K562 (cell line): Measurements from ENCODE around the gene GMEB1. TPM values are rescaled to one million over a fixed set of nuclear protein-coding genes. Genes with fewer than 3 reads are reported as not detected.

Experiments used
- ADNP ChIP-seq: fragments of 200-800 bp; sonication (Bioruptor generic); IDR thresholded peaks from 2 replicates; pipeline ENCODE4 v1.6.1; 2016; ENCODE audit warnings: missing genetic modification characterization, missing compliant biosample characterization
- BRF2 ChIP-seq: IDR thresholded peaks from 3 replicates; pipeline ENCODE4 v1.6.1; 2011; ENCODE audit warnings: borderline replicate concordance, mild to moderate bottlenecking; ENCODE audit not compliant: insufficient read length, insufficient read depth
- E2F5 ChIP-seq: sonication (generic); formaldehyde crosslinking; IDR thresholded peaks from 2 replicates; pipeline ENCODE4 v1.8.0; 2022; ENCODE audit warnings: mild to moderate bottlenecking, missing genetic modification reagents
- GABPB2 ChIP-seq: fragments of 250-450 bp; sonication (Bioruptor Pico); conservative IDR thresholded peaks from 2 replicates; pipeline ENCODE4 v1.5.1; 2021; ENCODE audit warnings: mild to moderate bottlenecking
- GTF2B ChIP-seq: IDR thresholded peaks from 2 replicates; pipeline ENCODE4 v1.6.1; 2011; ENCODE audit not compliant: insufficient read length; ENCODE audit errors: extremely low read depth
- GTF2E2 ChIP-seq: fragments of 200-800 bp; sonication (Bioruptor generic); IDR thresholded peaks from 2 replicates; pipeline ENCODE4 v1.6.1; 2016; ENCODE audit warnings: missing genetic modification characterization, missing compliant biosample characterization
- ID3 ChIP-seq, 2 experiments: fragments of 250-450 bp in 1 of 2; fragments of 450-650 bp in 1 of 2; sonication (Bioruptor Pico) in 1 of 2; IDR thresholded peaks; 2 replicates each; pipeline versions ENCODE4 v1.6.1 to v1.8.0; 2016 to 2021; ENCODE audit warnings: mild to moderate bottlenecking in 2 of 2, moderate library complexity in 2 of 2, missing compliant biosample characterization in 1 of 2, missing genetic modification characterization in 1 of 2
- ILF3 ChIP-seq: fragments of 450-650 bp; IDR thresholded peaks from 2 replicates; pipeline ENCODE4 v1.6.1; 2018; ENCODE audit warnings: antibody characterized with exemption, mild to moderate bottlenecking, moderate library complexity, borderline replicate concordance
- KHSRP ChIP-seq: fragments of 450-650 bp; IDR thresholded peaks from 2 replicates; pipeline ENCODE4 v1.6.1; 2017
- LEF1 ChIP-seq: fragments of 450-650 bp; IDR thresholded peaks from 2 replicates; pipeline ENCODE4 v1.6.1; 2016; ENCODE audit warnings: mild to moderate bottlenecking
- MCM5 ChIP-seq: fragments of 450-650 bp; IDR thresholded peaks from 2 replicates; pipeline ENCODE4 v1.6.1; 2016; ENCODE audit warnings: low read depth
- NCOR1 ChIP-seq: fragments of 450-650 bp; IDR thresholded peaks from 2 replicates; pipeline ENCODE4 v1.6.1; 2016; ENCODE audit warnings: mild to moderate bottlenecking, moderate library complexity
- NELFE ChIP-seq: IDR thresholded peaks from 2 replicates; pipeline ENCODE4 v1.6.1; 2011; ENCODE audit warnings: mild to moderate bottlenecking; ENCODE audit not compliant: insufficient read depth, insufficient read length
- NRF1 ChIP-seq, 2 experiments: fragments of 450-650 bp; IDR thresholded peaks in 1 of 2; conservative IDR thresholded peaks in 1 of 2; 2 replicates each; pipeline ENCODE4 v1.6.1; 2014; ENCODE audit warnings: mild to moderate bottlenecking in 2 of 2
- RBM34 ChIP-seq: fragments of 200-400 bp; formaldehyde crosslinking; IDR thresholded peaks from 2 replicates; pipeline ENCODE4 v1.6.1; 2018; ENCODE audit warnings: low read length, borderline replicate concordance; ENCODE audit not compliant: insufficient read depth
- SAP30 ChIP-seq: fragments of 200-600 bp; sonication (generic); IDR thresholded peaks from 2 replicates; pipeline ENCODE4 v1.6.1; 2012; ENCODE audit warnings: borderline replicate concordance, low read depth, mild to moderate bottlenecking, moderate library complexity, low read length, control low read depth, inconsistent platforms; ENCODE audit not compliant: insufficient read depth, poor library complexity, severe bottlenecking
- TCFL5 ChIP-seq: fragments of 250-450 bp; sonication (Bioruptor Pico); conservative IDR thresholded peaks from 2 replicates; pipeline ENCODE4 v1.6.1; 2021; ENCODE audit warnings: mild to moderate bottlenecking, moderate library complexity, matching md5 sums
- THAP12 ChIP-seq: fragments of 250-450 bp; sonication (Bioruptor Pico); IDR thresholded peaks from 2 replicates; pipeline ENCODE4 v1.9.0; 2021; ENCODE audit warnings: mild to moderate bottlenecking, inconsistent platforms
- ZNF121 ChIP-seq: sonication (generic); formaldehyde crosslinking; conservative IDR thresholded peaks from 2 replicates; pipeline ENCODE4 v1.8.0; 2022; ENCODE audit warnings: missing genetic modification reagents
- ZNF561 ChIP-seq: fragments of 450-650 bp; formaldehyde crosslinking; conservative IDR thresholded peaks from 2 replicates; pipeline ENCODE4 v1.4.0; 2020; ENCODE audit warnings: mild to moderate bottlenecking, moderate library complexity
- polyA plus RNA-seq, 8 experiments: library from polyadenylated mRNA; depleted of rRNA in 4 of 8; stranded (reverse) in 5 of 8; unstranded in 3 of 8; fragments of >200 nt; fragmentation: Nextera tagmentation in 2 of 8; fragmentation: Illumina TruSeq in 1 of 8; extraction: Ambion mirVana in 2 of 8; extraction: Trizol in 1 of 8; gene quantifications; 2 replicates each; pipeline versions ENCODE4 v1.2.1 to v1.2.3, GENCODE V29; 2011 to 2014; ENCODE audit warnings: inconsistent platforms in 1 of 8, missing spikeins in 1 of 8
- total RNA-seq, 7 experiments: library from RNA; depleted of rRNA in 6 of 7; stranded (reverse); fragments of >200 nt in 6 of 7; fragmentation: Illumina TruSeq in 2 of 7; extraction: Trizol in 2 of 7; gene quantifications; 2 replicates each; pipeline versions ENCODE4 v1.2.1 to v1.2.3, GENCODE V29; 2011 to 2021; ENCODE audit warnings: low replicate concordance in 1 of 7

The GMEB1 gene
- total and polyA plus RNA-seq, 9 of the 15 experiments (the other 6 are each of a cell fraction or from before 2014, with no cell fraction given): 6.6 to 17.5 (median 8.5) TPM

GRCh38 chr1:28642847-28643635 lies 25.5 kb upstream of the GMEB1 start, which contains the start of gene TAF12 (continued):
- TF ChIP-seq MCM5 (no peak), NRF1 (conservative IDR thresholded peaks at IDR 0.05 in 1 of 2, IDR thresholded peaks at IDR 0.05 in 1 of 2) (peak; percentile 96 to 97), TCFL5 (peak; percentile 5; the same call in 1 of the 2 replicates), E2F5 (CRISPR knock-in tag) (0 out of 2 replicates have a peak, but pooled peaks have one; percentile 86), KHSRP (no peak), GABPB2 (CRISPR knock-in tag) (peak; percentile 55; the same call in 1 of the 2 replicates), ILF3 (no peak), NELFE (peak; percentile 14), ZNF121 (no peak), LEF1 (no peak), NCOR1 (peak; percentile 72), RBM34 (no peak), ID3 (CRISPR knock-in tag; IDR thresholded peaks at IDR 0.05) (no peak), ID3 (tag; IDR thresholded peaks at IDR 0.05) (peak; percentile 27; the same call in 1 of the 2 replicates), SAP30 (peak; percentile 31), ZNF561 (CRISPR knock-in tag) (no peak), BRF2 (no peak), THAP12 (peak; percentile 92), GTF2E2 (tag) (peak; percentile 92), GTF2B (peak; percentile 27), ADNP (tag) (no peak)
